SH-SY5Y (cell line): ENCODE measurements around the gene YIPF6.

Source experiments
- GATA2 ChIP-seq: IDR thresholded peaks from 2 replicates; pipeline ENCODE4 v1.6.1; 2011; ENCODE audit warnings: mild to moderate bottlenecking, low read depth, low read length
- GATA3 ChIP-seq: IDR thresholded peaks from 2 replicates; pipeline ENCODE4 v1.6.1; 2011; ENCODE audit warnings: low read depth, mild to moderate bottlenecking, low read length, moderate library complexity

DNA sequence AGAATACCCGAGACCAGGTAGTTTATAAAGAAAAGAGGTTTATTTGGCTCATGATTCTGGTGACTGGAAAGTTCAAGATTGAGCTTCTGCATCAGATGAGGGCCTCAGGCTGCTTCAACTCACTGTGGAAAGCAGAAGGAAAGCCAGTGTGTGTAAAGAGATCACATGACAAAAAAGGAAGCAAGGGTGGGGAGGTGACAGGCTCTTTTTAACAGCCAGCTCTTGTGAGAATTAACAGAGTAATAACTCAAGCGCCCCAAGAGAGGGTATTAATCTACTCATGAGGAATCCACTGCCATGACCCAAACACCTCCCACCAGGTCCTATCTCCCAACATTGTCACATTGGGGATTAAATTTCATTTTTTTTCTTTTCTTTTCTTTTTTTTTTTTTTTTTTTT, 6.3 kb upstream of the YIPF6 start:
- TF ChIP-seq GATA2 (no peak), GATA3 (no peak)
